ENCODE measurements around the gene AP1M2.
A peak's percentile ranks its signal among the peaks of the same experiment; 100 is the strongest.
"Not testable (repeated sequence)": the region's sequence is repeated elsewhere in the genome, so short reads cannot be mapped to it uniquely, and the experiment has no call there.

Gene AP1M2

GRCh38 chr19:10602330-10603083, 15.4 kb upstream of the AP1M2 start:
- peak; percentile 82 to 83 for DNase-seq (ENCODE audit: low read depth in 2 of 2, low spot score in 1 of 2)

GRCh38 chr19:10601999-10602329, 14.9 kb upstream of the AP1M2 start:
- no peak for DNase-seq (ENCODE audit: low read depth in 2 of 2, low spot score in 1 of 2)

- DNase-seq (ENCODE audit: low read depth in 2 of 2, low spot score in 1 of 2): no peak
Observed at GRCh38 chr19:10600149-10600548, 13.0 kb upstream of the AP1M2 start.

GRCh38 chr19:10593820-10594637, 6.9 kb upstream of the AP1M2 start:
- DNase-seq (ENCODE audit: low read depth in 2 of 2, low spot score in 1 of 2): no peak

- DNase-seq (ENCODE audit: low read depth in 2 of 2, low spot score in 1 of 2): no peak
Observed at GRCh38 chr19:10593148-10593547, 6.0 kb upstream of the AP1M2 start.

GRCh38 chr19:10587839-10588150, 683 bp upstream of the AP1M2 start:
- DNase-seq (ENCODE audit: low read depth in 2 of 2, low spot score in 1 of 2): no peak

- DNase-seq (ENCODE audit: low read depth in 2 of 2, low spot score in 1 of 2): no peak
Observed at GRCh38 chr19:10586396-10586795, 716 bp downstream of the AP1M2 start.

GRCh38 chr19:10583036-10583776, 3.9 kb downstream of the AP1M2 start:
- DNase-seq (ENCODE audit: low read depth in 2 of 2, low spot score in 1 of 2): no peak

GRCh38 chr19:10582091-10582490, 5.0 kb downstream of the AP1M2 start:
- DNase-seq (ENCODE audit: low read depth in 2 of 2, low spot score in 1 of 2): no peak

- DNase-seq (ENCODE audit: low read depth in 2 of 2, low spot score in 1 of 2): peak in 1 of 2 donors; percentile 81
Observed at GRCh38 chr19:10580979-10581631, 6.0 kb downstream of the AP1M2 start.

GRCh38 chr19:10577951-10578350, 9.2 kb downstream of the AP1M2 start:
- DNase-seq (ENCODE audit: low read depth in 2 of 2, low spot score in 1 of 2): no peak

- DNase-seq (ENCODE audit: low read depth in 2 of 2, low spot score in 1 of 2): no peak
Observed at GRCh38 chr19:10575011-10575716, 11.9 kb downstream of the AP1M2 start.

- no peak for DNase-seq (ENCODE audit: low read depth in 2 of 2, low spot score in 1 of 2)
Observed at GRCh38 chr19:10574462-10574861, 12.7 kb downstream of the AP1M2 start.

GRCh38 chr19:10573793-10574192, 13.3 kb downstream of the AP1M2 start:
- not testable (repeated sequence) for DNase-seq (ENCODE audit: low read depth in 2 of 2, low spot score in 1 of 2)

GRCh38 chr19:10568826-10569651, 18.1 kb downstream of the AP1M2 start, which contains the start of gene CDKN2D:
CDKN2D (minus strand) TSS chr19:10568979; CDS start chr19:10568653, 326 bp downstream.
- DNase-seq (ENCODE audit: low read depth in 2 of 2, low spot score in 1 of 2): peak; percentile 99 to 100

- no peak for DNase-seq (ENCODE audit: low read depth in 2 of 2, low spot score in 1 of 2)
Observed at GRCh38 chr19:10568062-10568825, 18.9 kb downstream of the AP1M2 start.

- DNase-seq (ENCODE audit: low read depth in 2 of 2, low spot score in 1 of 2): no peak
Observed at GRCh38 chr19:10567656-10568055, 19.5 kb downstream of the AP1M2 start.

- peak in 1 of 2 donors; percentile 38 for DNase-seq (ENCODE audit: low read depth in 2 of 2, low spot score in 1 of 2)
Observed at GRCh38 chr19:10566658-10567410, 20.3 kb downstream of the AP1M2 start.

- no peak for DNase-seq (ENCODE audit: low read depth in 2 of 2, low spot score in 1 of 2)
Observed at GRCh38 chr19:10566408-10566657, 20.8 kb downstream of the AP1M2 start.

Measured in stimulated activated CD8-positive, alpha-beta memory T cell treated with anti-CD3 and anti-CD28 coated beads, Interleukin-4, amount 100 ng/mL, for 1 hour (primary cell).